K562 (cell line): Measurements from ENCODE around the gene SPATA17. TPM values are rescaled to one million over a fixed set of nuclear protein-coding genes. Genes with fewer than 3 reads are reported as not detected.

Source experiments
- ATAC-seq: fragments of 200-7000 bp; cut with Tn5 transposase; 3 replicates; pipeline ENCODE4 v1.9.1; 2020; ENCODE audit warnings: moderate library complexity
- BruUV-seq: library from RNA; stranded (reverse); fragments of 400-500 nt; replicated peaks from 2 replicates; lab custom pipeline; 2021; lab: Mats Ljungman, UMichigan
- CTCF ChIA-PET: fragments of 300-600 bp; formaldehyde crosslinking; extraction: SDS; loops from one replicate; lab custom pipeline; 2021; ENCODE audit warnings: low intra/inter-chr PET ratio; lab: Yijun Ruan, JAX
- POLR2A ChIA-PET: fragments of 300-600, 350-650 bp; sonication (Branson Sonifier 250); formaldehyde crosslinking; extraction: SDS; loops from one replicate; lab custom pipeline; 2021; ENCODE audit warnings: antibody characterized with exemption, inconsistent platforms; lab: Yijun Ruan, JAX
- DNase-seq, 4 experiments: peaks; one replicate each; pipeline versions ENCODE4 v3.0.0 to v3.0.0-alpha.2; 2011 to 2018; ENCODE audit warnings: low spot score in 3 of 4, mixed read lengths in 3 of 4; ENCODE audit errors: extremely low read depth in 1 of 4
- FAIRE-seq: peaks from 2 replicates; lab custom pipeline; 2011; peaks lifted over from hg19 to GRCh38; lab: Jason Lieb, UNC
- H2AFZ ChIP-seq: 2 replicates; pipeline ENCODE4 v1.6.0; 2011; ENCODE audit warnings: low read depth, low read length, control low read depth, inconsistent platforms
- H3K27ac ChIP-seq: fragments of 200-600 bp; 3 replicates; pipeline ENCODE4 v1.8.0; 2011; ENCODE audit warnings: low read depth, mild to moderate bottlenecking, control low read depth, inconsistent platforms, low read length, moderate library complexity, mixed read lengths; ENCODE audit errors: extremely low read depth
- H3K27me3 ChIP-seq, 2 experiments: fragments of 300-600 bp in 1 of 2; 2 replicates in 1 of 2; 3 replicates in 1 of 2; pipeline versions ENCODE4 v1.6.0 to v1.8.0; 2011; ENCODE audit warnings: inconsistent platforms in 2 of 2, low read length in 2 of 2, mild to moderate bottlenecking in 1 of 2, mixed read lengths in 1 of 2, moderate library complexity in 1 of 2; ENCODE audit not compliant: control insufficient read depth in 2 of 2, insufficient read depth in 2 of 2
- H3K36me3 ChIP-seq: fragments of 300-600 bp; 3 replicates; pipeline ENCODE4 v1.8.0; 2011; ENCODE audit warnings: mild to moderate bottlenecking, low read length, inconsistent platforms; ENCODE audit not compliant: control insufficient read depth, insufficient read depth
- H3K4me1 ChIP-seq, 2 experiments: fragments of 200-600 bp in 1 of 2; replicated peaks in 1 of 2; 2 replicates in 1 of 2; 3 replicates in 1 of 2; pipeline versions ENCODE4 v1.5.1 to v1.8.0; 2011; ENCODE audit warnings: inconsistent platforms in 2 of 2, low read length in 2 of 2, mild to moderate bottlenecking in 1 of 2, mixed read lengths in 1 of 2, moderate library complexity in 1 of 2; ENCODE audit not compliant: control insufficient read depth in 2 of 2, insufficient read depth in 2 of 2
- H3K4me2 ChIP-seq: 2 replicates; pipeline ENCODE4 v1.6.1; 2011; ENCODE audit warnings: low read length, control low read depth, inconsistent platforms, mixed read lengths; ENCODE audit not compliant: insufficient read depth
- H3K4me3 ChIP-seq: fragments of 200-600 bp; sonication (generic), shearing (Covaris generic); 2 replicates; pipeline ENCODE4 v1.5.1; 2016; ENCODE audit warnings: control low read depth, inconsistent platforms
- H3K79me2 ChIP-seq: fragments of 200-600 bp; 3 replicates; pipeline ENCODE4 v1.8.0; 2011; ENCODE audit warnings: low read length, inconsistent platforms; ENCODE audit not compliant: control insufficient read depth, insufficient read depth
- H3K9ac ChIP-seq, 2 experiments: 2 replicates each; pipeline versions ENCODE4 v1.6.0 to v1.6.1; 2011; ENCODE audit warnings: low read depth in 2 of 2, low read length in 2 of 2, control low read depth in 1 of 2, inconsistent platforms in 1 of 2, mild to moderate bottlenecking in 1 of 2, mixed read lengths in 1 of 2; ENCODE audit not compliant: insufficient read depth in 1 of 2
- H3K9me1 ChIP-seq: one replicate; pipeline ENCODE4 v1.6.0; 2011; ENCODE audit warnings: inconsistent platforms, mild to moderate bottlenecking, low read length, moderate library complexity; ENCODE audit not compliant: control insufficient read depth, insufficient read depth
- H3K9me3 ChIP-seq: replicated peaks from 2 replicates; pipeline ENCODE4 v1.5.1; 2011; ENCODE audit warnings: low read depth, low read length, inconsistent platforms; ENCODE audit not compliant: control insufficient read depth, insufficient read depth
- H4K20me1 ChIP-seq: replicated peaks from 2 replicates; pipeline ENCODE4 v1.6.1; 2011; ENCODE audit warnings: low read length, inconsistent platforms, mixed read lengths; ENCODE audit not compliant: control insufficient read depth, insufficient read depth
- CHD2 ChIP-seq: IDR thresholded peaks from 2 replicates; pipeline ENCODE4 v1.6.1; 2011; ENCODE audit warnings: low read depth, low read length
- ZNF408 ChIP-seq: fragments of 250-450 bp; sonication (Bioruptor Pico); IDR thresholded peaks from 2 replicates; pipeline ENCODE4 v1.4.0; 2020; ENCODE audit warnings: low read depth, mild to moderate bottlenecking, moderate library complexity
- WGBS: fragments of 100-300 bp; shearing (Covaris generic); methylation state at CpG from one replicate; pipeline ENCODE4 v1.1.6; 2016; ENCODE audit warnings: low coverage, mixed read lengths; ENCODE audit not compliant: insufficient coverage; ENCODE audit errors: missing lambda C conversion rate; 5-methylcytosine and 5-hydroxymethylcytosine counted together
- in situ Hi-C: fragments of 300-500 bp; cut with MboI; formaldehyde crosslinking; loops from 4 replicates; pipeline ENCODE4 v1.15.0; 2018; ENCODE audit warnings: inconsistent platforms, mixed read lengths
- intact Hi-C: fragments of 100-400 bp; cut with micrococcal nuclease; formaldehyde crosslinking; loops from 2 replicates; pipeline ENCODE4 v1.14.2; 2022
- polyA plus RNA-seq, 8 experiments: library from polyadenylated mRNA; depleted of rRNA in 4 of 8; stranded (reverse) in 5 of 8; unstranded in 3 of 8; fragments of >200 nt; fragmentation: Nextera tagmentation in 2 of 8; fragmentation: Illumina TruSeq in 1 of 8; extraction: Ambion mirVana in 2 of 8; extraction: Trizol in 1 of 8; gene quantifications; 2 replicates each; pipeline versions ENCODE4 v1.2.1 to v1.2.3, GENCODE V29; 2011 to 2014; ENCODE audit warnings: inconsistent platforms in 1 of 8, missing spikeins in 1 of 8
- total RNA-seq, 7 experiments: library from RNA; depleted of rRNA in 6 of 7; stranded (reverse); fragments of >200 nt in 6 of 7; fragmentation: Illumina TruSeq in 2 of 7; extraction: Trizol in 2 of 7; gene quantifications; 2 replicates each; pipeline versions ENCODE4 v1.2.1 to v1.2.3, GENCODE V29; 2011 to 2021; ENCODE audit warnings: low replicate concordance in 1 of 7
- TF ChIP-seq, protein P1 (sequence below): sonication (generic); formaldehyde crosslinking; IDR thresholded peaks from 2 replicates; pipeline ENCODE4 v1.8.0; 2022; ENCODE audit warnings: mild to moderate bottlenecking, missing genetic modification reagents

The SPATA17 gene
- total and polyA plus RNA-seq, 9 of the 15 experiments (the other 6 are each of a cell fraction or from before 2014, with no cell fraction given), result 0.04 to 0.11 TPM; not detected in 7

DNA sequence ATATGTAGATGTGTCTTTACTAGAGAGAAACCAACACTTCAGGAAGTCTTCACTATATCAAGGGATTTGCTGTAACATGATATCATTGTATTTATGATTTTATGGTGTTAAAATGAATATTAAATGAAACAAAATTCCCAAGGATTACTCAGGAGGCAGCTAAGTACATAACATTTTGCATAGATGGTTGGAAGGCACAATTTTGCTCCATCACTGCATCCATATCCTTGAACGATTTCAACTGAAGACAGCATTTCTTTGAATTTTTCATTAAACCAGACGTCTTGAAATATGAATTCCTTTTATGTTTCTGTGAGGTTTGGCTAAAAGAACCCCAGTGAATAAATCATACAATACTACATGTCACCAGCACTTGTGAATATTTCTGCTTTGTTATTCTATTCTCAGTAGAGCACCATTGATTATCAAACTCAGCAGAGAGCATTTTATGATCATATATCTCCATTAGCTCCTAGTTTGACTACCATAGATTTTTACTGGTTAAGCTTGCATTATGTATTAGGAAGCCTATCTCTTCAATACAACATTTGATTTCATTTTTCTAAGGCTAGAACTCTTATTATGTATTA lies 37.3 kb downstream of the SPATA17 start (continued):
- TF ChIP-seq, protein P1, sequence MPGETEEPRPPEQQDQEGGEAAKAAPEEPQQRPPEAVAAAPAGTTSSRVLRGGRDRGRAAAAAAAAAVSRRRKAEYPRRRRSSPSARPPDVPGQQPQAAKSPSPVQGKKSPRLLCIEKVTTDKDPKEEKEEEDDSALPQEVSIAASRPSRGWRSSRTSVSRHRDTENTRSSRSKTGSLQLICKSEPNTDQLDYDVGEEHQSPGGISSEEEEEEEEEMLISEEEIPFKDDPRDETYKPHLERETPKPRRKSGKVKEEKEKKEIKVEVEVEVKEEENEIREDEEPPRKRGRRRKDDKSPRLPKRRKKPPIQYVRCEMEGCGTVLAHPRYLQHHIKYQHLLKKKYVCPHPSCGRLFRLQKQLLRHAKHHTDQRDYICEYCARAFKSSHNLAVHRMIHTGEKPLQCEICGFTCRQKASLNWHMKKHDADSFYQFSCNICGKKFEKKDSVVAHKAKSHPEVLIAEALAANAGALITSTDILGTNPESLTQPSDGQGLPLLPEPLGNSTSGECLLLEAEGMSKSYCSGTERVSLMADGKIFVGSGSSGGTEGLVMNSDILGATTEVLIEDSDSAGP (CRISPR knock-in tag), result no peak
- TF ChIP-seq CHD2, result no peak

DNA sequence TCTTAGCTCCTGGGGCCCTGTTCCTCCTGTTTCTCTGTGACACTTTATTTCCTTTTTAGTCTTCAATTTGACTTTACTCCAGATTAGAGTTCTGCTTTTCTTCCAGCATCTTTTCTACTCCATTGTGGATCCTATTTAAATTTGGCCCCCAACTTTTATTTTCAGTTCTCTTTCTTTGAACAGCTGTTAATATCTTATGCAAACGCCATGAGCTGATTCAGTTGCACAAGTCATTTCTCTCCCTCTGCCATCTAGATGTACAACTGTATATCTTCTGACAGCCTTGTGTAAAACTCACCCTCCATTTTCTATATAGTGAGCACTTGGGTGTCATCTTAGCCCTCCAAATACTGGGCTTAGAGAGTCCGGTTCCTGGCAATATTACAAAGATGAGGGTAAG lies 42.2 kb downstream of the SPATA17 start:
- intact Hi-C loops, result no loop called here
- no peaks in the 10 kb centered on the region for H3K36me3 ChIP-seq
- H3K27ac ChIP-seq, result no peak overlapping the region
- CTCF ChIA-PET, result no interaction called here
- 0% methylated on average over 2 of the region's 2 CpGs for WGBS
- H2AFZ ChIP-seq, result no peak overlapping the region
- H3K4me2 ChIP-seq, result no peak overlapping the region
- TF ChIP-seq ZNF408, result no peak
- ATAC-seq (no peak), DNase-seq (no peak), FAIRE-seq (no peak)
- H3K79me2 ChIP-seq, result no peaks in the 10 kb centered on the region
- in situ Hi-C loops, result no loop called here
- no peak overlapping the region for H3K4me3 ChIP-seq
- H3K9me1 ChIP-seq, result no peaks in the 10 kb centered on the region
- no TSS peak for BruUV-seq
- no peaks in the 10 kb centered on the region for H3K4me1 ChIP-seq
- no peaks in the 10 kb centered on the region for H3K27me3 ChIP-seq
- H4K20me1 ChIP-seq, result no peaks in the 10 kb centered on the region
- H3K9ac ChIP-seq, result no peak overlapping the region
- POLR2A ChIA-PET, result no interaction called here
- no peaks in the 10 kb centered on the region for H3K9me3 ChIP-seq
